ENCODE results near the gene NUP210.

The NUP210 gene

GRCh38 chr3:13424865-13425617, 4.9 kb upstream of the NUP210 start:
- no peak for DNase-seq (ENCODE audit: low read depth, low spot score)
- no peak overlapping the region for H3K4me3 ChIP-seq
- no peak overlapping the region for H3K27ac ChIP-seq
- no peak overlapping the region for H3K9ac ChIP-seq (ENCODE audit: insufficient read length)
- TF ChIP-seq POLR2AphosphoS5 (IDR thresholded peaks at IDR 0.05; ENCODE audit: borderline replicate concordance, low read depth, low read length) (no peak), EZH2 (IDR thresholded peaks at IDR 0.05) (no peak), FOXP2 (optimal IDR thresholded peaks at IDR 0.05; ENCODE audit: control extremely low read depth, extremely low read length, insufficient read depth) (no peak)
- H3K36me3 ChIP-seq (ENCODE audit: insufficient read depth, low read length): no peaks in the 10 kb centered on the region
- no peaks in the 10 kb centered on the region for H3K9me3 ChIP-seq (ENCODE audit: low read depth, low read length)

GRCh38 chr3:13424141-13424844, 4.2 kb upstream of the NUP210 start:
- no peaks in the 10 kb centered on the region for H3K36me3 ChIP-seq (ENCODE audit: insufficient read depth, low read length)
- no peak overlapping the region for H3K9ac ChIP-seq (ENCODE audit: insufficient read length)
- no peak overlapping the region for H3K27ac ChIP-seq
- TF ChIP-seq FOXP2 (optimal IDR thresholded peaks at IDR 0.05; ENCODE audit: control extremely low read depth, extremely low read length, insufficient read depth) (no peak), POLR2AphosphoS5 (IDR thresholded peaks at IDR 0.05; ENCODE audit: borderline replicate concordance, low read depth, low read length) (no peak), EZH2 (IDR thresholded peaks at IDR 0.05) (no peak)
- H3K9me3 ChIP-seq (ENCODE audit: low read depth, low read length): no peaks in the 10 kb centered on the region
- DNase-seq (ENCODE audit: low read depth, low spot score): no peak
- H3K4me3 ChIP-seq: no peak overlapping the region

GRCh38 chr3:13420831-13421765, 976 bp upstream of the NUP210 start:
- Histone ChIP-seq H3K9ac (ENCODE audit: insufficient read length) (no peak overlapping the region), H3K27ac (no peak overlapping the region), H3K9me3 (ENCODE audit: low read depth, low read length) (no peaks in the 10 kb centered on the region), H3K4me3 (no peak overlapping the region), H3K36me3 (ENCODE audit: insufficient read depth, low read length) (no peaks in the 10 kb centered on the region)
- TF ChIP-seq POLR2AphosphoS5 (IDR thresholded peaks at IDR 0.05; ENCODE audit: borderline replicate concordance, low read depth, low read length): no peak
- no peak for TF ChIP-seq FOXP2 (optimal IDR thresholded peaks at IDR 0.05; ENCODE audit: control extremely low read depth, extremely low read length, insufficient read depth)
- TF ChIP-seq EZH2 (IDR thresholded peaks at IDR 0.05): no peak
- DNase-seq (ENCODE audit: low read depth, low spot score): no peak

- no peak for DNase-seq (ENCODE audit: low read depth, low spot score)
These were observed 547 bp downstream of the NUP210 start for GRCh38 chr3:13419505-13420044.

GRCh38 chr3:13417166-13417947, 2.8 kb downstream of the NUP210 start:
- H3K4me3 ChIP-seq: no peak overlapping the region
- DNase-seq (ENCODE audit: low read depth, low spot score): no peak
- TF ChIP-seq FOXP2 (optimal IDR thresholded peaks at IDR 0.05; ENCODE audit: control extremely low read depth, extremely low read length, insufficient read depth): no peak
- TF ChIP-seq POLR2AphosphoS5 (IDR thresholded peaks at IDR 0.05; ENCODE audit: borderline replicate concordance, low read depth, low read length): no peak
- TF ChIP-seq EZH2 (IDR thresholded peaks at IDR 0.05): no peak
- H3K9ac ChIP-seq (ENCODE audit: insufficient read length): no peak overlapping the region
- H3K27ac ChIP-seq: no peak overlapping the region
- H3K36me3 ChIP-seq (ENCODE audit: insufficient read depth, low read length): no peaks in the 10 kb centered on the region
- H3K9me3 ChIP-seq (ENCODE audit: low read depth, low read length): no peaks in the 10 kb centered on the region

More at GRCh38 chr3:13419505-13420044, 547 bp downstream of the NUP210 start:
- TF ChIP-seq EZH2 (IDR thresholded peaks at IDR 0.05): no peak
- no peak for TF ChIP-seq POLR2AphosphoS5 (IDR thresholded peaks at IDR 0.05; ENCODE audit: borderline replicate concordance, low read depth, low read length)
- TF ChIP-seq FOXP2 (optimal IDR thresholded peaks at IDR 0.05; ENCODE audit: control extremely low read depth, extremely low read length, insufficient read depth): no peak
- Histone ChIP-seq H3K36me3 (ENCODE audit: insufficient read depth, low read length) (no peaks in the 10 kb centered on the region), H3K9ac (ENCODE audit: insufficient read length) (no peak overlapping the region), H3K27ac (no peak overlapping the region), H3K9me3 (ENCODE audit: low read depth, low read length) (no peaks in the 10 kb centered on the region), H3K4me3 (no peak overlapping the region)

- H3K9me3 ChIP-seq (ENCODE audit: low read depth, low read length): no peaks in the 10 kb centered on the region
- no peak overlapping the region for H3K4me3 ChIP-seq
- no peaks in the 10 kb centered on the region for H3K36me3 ChIP-seq (ENCODE audit: insufficient read depth, low read length)
- no peak overlapping the region for H3K27ac ChIP-seq
- TF ChIP-seq FOXP2 (optimal IDR thresholded peaks at IDR 0.05; ENCODE audit: control extremely low read depth, extremely low read length, insufficient read depth) (no peak), POLR2AphosphoS5 (IDR thresholded peaks at IDR 0.05; ENCODE audit: borderline replicate concordance, low read depth, low read length) (no peak), EZH2 (IDR thresholded peaks at IDR 0.05) (no peak)
- no peak overlapping the region for H3K9ac ChIP-seq (ENCODE audit: insufficient read length)
- DNase-seq (ENCODE audit: low read depth, low spot score): no peak
These were observed 3.9 kb downstream of the NUP210 start for GRCh38 chr3:13415997-13416793.

Measured in SK-N-MC (cell line).